GM18873 (cell line): ENCODE results near the gene TM9SF2.
"Not testable (repeated sequence)": the region's sequence is repeated elsewhere in the genome, so short reads cannot be mapped to it uniquely, and the experiment has no call there.

ENCODE experiments used
- ATAC-seq: cut with Tn5 transposase; IDR thresholded peaks from one replicate; pipeline ENCODE4 v1.9.1; 2021; ENCODE audit warnings: mild to moderate bottlenecking, moderate library complexity, moderate number of reproducible peaks; ENCODE audit not compliant: unreplicated experiment, low FRiP score

Gene TM9SF2

GRCh38 chr13:99501184-99501847 lies at the start of gene TM9SF2:
Gene TM9SF2, plus strand, starts transcription at chr13:99501472. Its CDS starts 135 bp downstream, at chr13:99501607.
- ATAC-seq = peak; percentile 50

- no peak for ATAC-seq
Measured at GRCh38 chr13:99454518-99455183, 46.6 kb upstream of the TM9SF2 start.

GRCh38 chr13:99459099-99459850 lies 42.0 kb upstream of the TM9SF2 start:
- no peak for ATAC-seq

GRCh38 chr13:99460802-99461201 lies 40.5 kb upstream of the TM9SF2 start:
- ATAC-seq = not testable (repeated sequence)

- ATAC-seq = no peak
Measured at GRCh38 chr13:99463646-99464397, 37.5 kb upstream of the TM9SF2 start.

GRCh38 chr13:99464441-99464949 lies 36.8 kb upstream of the TM9SF2 start:
- ATAC-seq = no peak

GRCh38 chr13:99465454-99465853 lies 35.8 kb upstream of the TM9SF2 start:
- ATAC-seq = no peak

GRCh38 chr13:99467764-99468163 lies 33.5 kb upstream of the TM9SF2 start:
- no peak for ATAC-seq

- no peak for ATAC-seq
Measured at GRCh38 chr13:99469041-99469440, 32.2 kb upstream of the TM9SF2 start.

GRCh38 chr13:99470027-99470426 lies 31.2 kb upstream of the TM9SF2 start:
- ATAC-seq = no peak

- no peak for ATAC-seq
Measured at GRCh38 chr13:99471221-99472121, 29.8 kb upstream of the TM9SF2 start.

GRCh38 chr13:99472122-99472440 lies 29.2 kb upstream of the TM9SF2 start:
- no peak for ATAC-seq

- ATAC-seq = no peak
Measured at GRCh38 chr13:99473515-99473914, 27.8 kb upstream of the TM9SF2 start.

GRCh38 chr13:99476648-99477047 lies 24.6 kb upstream of the TM9SF2 start:
- ATAC-seq = no peak

- no peak for ATAC-seq
Measured at GRCh38 chr13:99477493-99477892, 23.8 kb upstream of the TM9SF2 start.

GRCh38 chr13:99481366-99481765 lies 19.9 kb upstream of the TM9SF2 start:
- no peak for ATAC-seq

GRCh38 chr13:99484473-99484872 lies 16.8 kb upstream of the TM9SF2 start:
- ATAC-seq = no peak

GRCh38 chr13:99486996-99487395 lies 14.3 kb upstream of the TM9SF2 start:
- ATAC-seq = no peak

- no peak for ATAC-seq
Measured at GRCh38 chr13:99489028-99489427, 12.2 kb upstream of the TM9SF2 start.

GRCh38 chr13:99491750-99492149 lies 9.5 kb upstream of the TM9SF2 start:
- ATAC-seq = not testable (repeated sequence)
